HG03565 (cell line): ENCODE measurements around the gene CORO1C.

Experiments
- ATAC-seq: cut with Tn5 transposase; IDR thresholded peaks from one replicate; pipeline ENCODE4 v1.9.1; 2021; ENCODE audit warnings: mild to moderate bottlenecking, moderate library complexity; ENCODE audit not compliant: unreplicated experiment

CORO1C gene

GRCh38 chr12:108605690-108606406, 125.5 kb downstream of the CORO1C start:
- ATAC-seq, result no peak

- no peak for ATAC-seq
These were observed 126.2 kb downstream of the CORO1C start for GRCh38 chr12:108605000-108605689.

GRCh38 chr12:108604208-108604941, 126.9 kb downstream of the CORO1C start:
- ATAC-seq, result no peak

GRCh38 chr12:108603743-108604142, 127.6 kb downstream of the CORO1C start:
- ATAC-seq, result no peak

GRCh38 chr12:108602976-108603704, 128.2 kb downstream of the CORO1C start:
- ATAC-seq, result no peak

- no peak for ATAC-seq
These were observed 129.1 kb downstream of the CORO1C start for GRCh38 chr12:108602209-108602705.

GRCh38 chr12:108600702-108601007, 130.7 kb downstream of the CORO1C start:
- ATAC-seq, result no peak

GRCh38 chr12:108599948-108600701, 131.2 kb downstream of the CORO1C start:
- no peak for ATAC-seq

- ATAC-seq, result no peak
These were observed 131.8 kb downstream of the CORO1C start for GRCh38 chr12:108599541-108599940.

- no peak for ATAC-seq
These were observed 132.6 kb downstream of the CORO1C start for GRCh38 chr12:108598553-108599250.

- ATAC-seq, result no peak
These were observed 133.5 kb downstream of the CORO1C start, which contains the start of gene TMEM119 for GRCh38 chr12:108597559-108598471. TSS of gene TMEM119 (minus strand) at chr12:108598084. CDS start at chr12:108592383, 5,701 bp downstream.

GRCh38 chr12:108596854-108597558, 134.3 kb downstream of the CORO1C start:
- ATAC-seq, result no peak

- ATAC-seq, result no peak
These were observed 135.3 kb downstream of the CORO1C start for GRCh38 chr12:108595711-108596647.
